ENCODE data around the gene ZNF575.

DNA sequence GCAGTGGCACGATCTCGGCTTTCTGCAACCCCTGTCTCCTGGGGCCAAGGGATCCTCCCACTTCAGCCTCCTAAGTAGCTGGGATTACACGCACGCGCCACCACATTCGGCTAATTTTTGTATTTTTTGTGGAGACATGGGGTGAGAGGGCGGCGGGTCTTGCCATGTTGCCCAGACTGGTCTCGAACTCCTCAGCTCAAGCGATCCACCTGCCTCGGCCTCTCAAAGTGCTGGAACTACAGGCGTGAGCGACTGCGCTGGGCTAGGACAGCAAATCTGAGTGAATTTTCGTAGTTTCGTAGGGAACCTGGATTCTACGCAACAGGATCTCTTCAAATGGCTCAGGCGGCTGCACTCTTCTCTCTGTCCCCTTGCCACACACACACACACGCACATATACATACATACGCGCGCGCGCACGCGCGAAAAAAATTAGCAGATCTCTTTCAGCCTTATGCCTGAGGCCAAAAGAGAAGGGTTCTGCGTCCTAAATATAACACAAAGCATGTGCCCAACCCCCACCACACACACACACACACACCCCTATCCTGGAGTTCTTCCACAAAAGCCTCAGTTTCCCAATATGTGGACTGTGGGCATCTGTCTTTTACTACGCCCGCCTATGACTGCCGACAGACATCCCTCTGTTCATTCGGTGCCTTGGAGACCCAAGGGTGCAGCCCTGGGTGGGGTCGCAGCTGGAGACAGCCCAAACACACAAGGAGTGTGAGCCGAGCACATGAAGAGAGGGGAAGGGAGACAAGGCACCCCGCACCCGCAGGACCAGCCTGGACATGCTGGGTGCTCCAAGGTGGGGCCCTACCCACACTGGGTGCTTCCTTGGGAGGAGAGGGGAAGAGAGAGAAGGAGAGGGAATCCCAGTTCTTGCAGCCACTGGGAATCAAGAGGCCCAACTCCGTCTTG lies 43.2 kb downstream of the ZNF575 start:
- TF ChIP-seq, protein P1, sequence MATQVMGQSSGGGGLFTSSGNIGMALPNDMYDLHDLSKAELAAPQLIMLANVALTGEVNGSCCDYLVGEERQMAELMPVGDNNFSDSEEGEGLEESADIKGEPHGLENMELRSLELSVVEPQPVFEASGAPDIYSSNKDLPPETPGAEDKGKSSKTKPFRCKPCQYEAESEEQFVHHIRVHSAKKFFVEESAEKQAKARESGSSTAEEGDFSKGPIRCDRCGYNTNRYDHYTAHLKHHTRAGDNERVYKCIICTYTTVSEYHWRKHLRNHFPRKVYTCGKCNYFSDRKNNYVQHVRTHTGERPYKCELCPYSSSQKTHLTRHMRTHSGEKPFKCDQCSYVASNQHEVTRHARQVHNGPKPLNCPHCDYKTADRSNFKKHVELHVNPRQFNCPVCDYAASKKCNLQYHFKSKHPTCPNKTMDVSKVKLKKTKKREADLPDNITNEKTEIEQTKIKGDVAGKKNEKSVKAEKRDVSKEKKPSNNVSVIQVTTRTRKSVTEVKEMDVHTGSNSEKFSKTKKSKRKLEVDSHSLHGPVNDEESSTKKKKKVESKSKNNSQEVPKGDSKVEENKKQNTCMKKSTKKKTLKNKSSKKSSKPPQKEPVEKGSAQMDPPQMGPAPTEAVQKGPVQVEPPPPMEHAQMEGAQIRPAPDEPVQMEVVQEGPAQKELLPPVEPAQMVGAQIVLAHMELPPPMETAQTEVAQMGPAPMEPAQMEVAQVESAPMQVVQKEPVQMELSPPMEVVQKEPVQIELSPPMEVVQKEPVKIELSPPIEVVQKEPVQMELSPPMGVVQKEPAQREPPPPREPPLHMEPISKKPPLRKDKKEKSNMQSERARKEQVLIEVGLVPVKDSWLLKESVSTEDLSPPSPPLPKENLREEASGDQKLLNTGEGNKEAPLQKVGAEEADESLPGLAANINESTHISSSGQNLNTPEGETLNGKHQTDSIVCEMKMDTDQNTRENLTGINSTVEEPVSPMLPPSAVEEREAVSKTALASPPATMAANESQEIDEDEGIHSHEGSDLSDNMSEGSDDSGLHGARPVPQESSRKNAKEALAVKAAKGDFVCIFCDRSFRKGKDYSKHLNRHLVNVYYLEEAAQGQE (IDR thresholded peaks at IDR 0.05; ENCODE audit: insufficient read depth in 1 of 2, low read depth in 2 of 2, low read length in 2 of 2) = no peak
- TF ChIP-seq POLR2AphosphoS5 (IDR thresholded peaks at IDR 0.05; ENCODE audit: low read depth, low read length) (no peak), SIN3A (IDR thresholded peaks at IDR 0.05; ENCODE audit: borderline replicate concordance, insufficient read depth, low read length) (no peak)
